Kidney (tissue), 14 donors: Measurements from ENCODE around the gene OR7G1. TPM values are rescaled to one million over a fixed set of nuclear protein-coding genes. Genes with fewer than 3 reads are reported as not detected.

Experiments used
- DNase-seq, 5 donors: peaks; one replicate each; pipeline ENCODE4 v3.0.0-alpha.2; 2013 to 2020
- FAIRE-seq: peaks from 2 replicates; lab custom pipeline; 2012; peaks lifted over from hg19 to GRCh38; lab: Jason Lieb, UNC
- H3K27ac ChIP-seq, 2 donors: one replicate each; pipeline ENCODE4 v1.7.0; 2013; ENCODE audit warnings: low read depth in 2 of 2, low read length in 2 of 2, inconsistent platforms in 1 of 2
- H3K27me3 ChIP-seq: one replicate; pipeline ENCODE4 v1.7.1; 2013; ENCODE audit warnings: low read length, inconsistent platforms; ENCODE audit not compliant: control insufficient read depth, insufficient read depth
- H3K36me3 ChIP-seq, 3 donors: one replicate each; pipeline versions ENCODE4 v1.7.0 to v1.7.1; 2013; ENCODE audit warnings: low read length in 3 of 3, control low read depth in 1 of 3, inconsistent platforms in 1 of 3; ENCODE audit not compliant: insufficient read depth in 3 of 3, control insufficient read depth in 2 of 3
- H3K4me1 ChIP-seq, 3 donors: one replicate each; pipeline versions ENCODE4 v1.7.0 to v1.7.1; 2013; ENCODE audit warnings: low read length in 3 of 3, inconsistent platforms in 1 of 3, low read depth in 1 of 3; ENCODE audit not compliant: control insufficient read depth in 2 of 3, insufficient read depth in 2 of 3
- H3K4me3 ChIP-seq, 3 donors: one replicate each; pipeline versions ENCODE4 v1.7.0 to v1.8.1; 2013; ENCODE audit warnings: low read length in 3 of 3, control low read depth in 1 of 3, inconsistent platforms in 1 of 3
- H3K9ac ChIP-seq, 3 donors: one replicate each; pipeline versions ENCODE4 v1.7.0 to v1.7.1; 2013; ENCODE audit warnings: low read length in 3 of 3, control low read depth in 1 of 3, inconsistent platforms in 1 of 3
- H3K9me3 ChIP-seq, 3 donors: one replicate each; pipeline versions ENCODE4 v1.7.0 to v1.7.1; 2013; ENCODE audit warnings: low read length in 3 of 3, control low read depth in 1 of 3, inconsistent platforms in 1 of 3; ENCODE audit not compliant: control insufficient read depth in 2 of 3, insufficient read depth in 1 of 3
- CTCF ChIP-seq: IDR thresholded peaks from 3 replicates; pipeline ENCODE4 v1.5.1; 2012; ENCODE audit warnings: mild to moderate bottlenecking, moderate library complexity, borderline replicate concordance; ENCODE audit not compliant: insufficient read depth; ENCODE audit errors: extremely low read depth
- intact Hi-C: fragments of 100-400 bp; cut with DNase I; formaldehyde crosslinking; loops from one replicate; pipeline ENCODE4 v1.11.1; 2022
- polyA plus RNA-seq: library from polyadenylated mRNA; stranded (reverse); fragments of 350-450 nt; fragmentation: Illumina TruSeq; extraction: RNeasy Lipid Tissue Mini Kit (QIAGEN cat#74804); gene quantifications from one replicate; pipeline ENCODE4 v1.2.3, GENCODE V29; 2014; ENCODE audit warnings: low read depth, low replicate concordance; ENCODE audit not compliant: insufficient read depth
- total RNA-seq: library from RNA; stranded (reverse); fragmentation: NEBNext Ultra II Directional; extraction: Animal tissue kit (Norgen Biotek cat#: 25700); gene quantifications from one replicate; pipeline ENCODE4 v1.2.1, GENCODE V29; 2021
- donor health status: control.
- donor health status: control.
- donor health status: control.
- donor health status: control.
- donor health status: control.
- donor health status: DM: yes; HTN: yes; CAD: no.
- donor health status: Normal renal cell carcinoma (clear cell type).

OR7G1 gene
- total and polyA plus RNA-seq, 2 donors from 2014 or later, result not detected

- no peak for TF ChIP-seq CTCF
- H3K27me3 ChIP-seq, result no peaks in the 10 kb centered on the region
- no peak overlapping the region for H3K9ac ChIP-seq
- no peak overlapping the region for H3K27ac ChIP-seq
- H3K4me1 ChIP-seq, result no peaks in the 10 kb centered on the region
- FAIRE-seq (no peak), DNase-seq (no peak)
- H3K4me3 ChIP-seq, result no peak overlapping the region
- intact Hi-C loops, result no loop called here
- H3K9me3 ChIP-seq, result no peaks in the 10 kb centered on the region
- no peaks in the 10 kb centered on the region for H3K36me3 ChIP-seq
Observed at GRCh38 chr19:9132422-9132821, 16.9 kb upstream of the OR7G1 start.

GRCh38 chr19:9130965-9131364 is 15.4 kb upstream of the OR7G1 start:
- Histone ChIP-seq H3K36me3 (no peaks in the 10 kb centered on the region), H3K4me1 (no peaks in the 10 kb centered on the region), H3K9me3 (no peaks in the 10 kb centered on the region), H3K9ac (no peak overlapping the region), H3K27ac (no peak overlapping the region), H3K4me3 (no peak overlapping the region), H3K27me3 (no peaks in the 10 kb centered on the region)
- intact Hi-C loops, result no loop called here
- FAIRE-seq (no peak), DNase-seq (no peak)
- no peak for TF ChIP-seq CTCF

GRCh38 chr19:9128171-9128570 is 12.6 kb upstream of the OR7G1 start:
- Histone ChIP-seq H3K4me3 (no peak overlapping the region), H3K27ac (no peak overlapping the region), H3K4me1 (no peaks in the 10 kb centered on the region), H3K27me3 (no peaks in the 10 kb centered on the region), H3K36me3 (no peaks in the 10 kb centered on the region), H3K9ac (no peak overlapping the region), H3K9me3 (no peaks in the 10 kb centered on the region)
- FAIRE-seq, result no peak
- TF ChIP-seq CTCF, result no peak
- DNase-seq, result no peak
- intact Hi-C loops, result no loop called here

GRCh38 chr19:9126900-9127405 is 11.4 kb upstream of the OR7G1 start, which contains the start of gene OR7G3:
Gene OR7G3 (minus strand): TSS chr19:9126950. CDS start chr19:9126950, 0 bp downstream.
- no peak for TF ChIP-seq CTCF
- Histone ChIP-seq H3K4me3 (no peak within 1 kb of the TSS), H3K27ac (no peak within 1 kb of the TSS), H3K9me3 (no peaks in the 10 kb centered on the region), H3K36me3 (no peaks in the 10 kb centered on the region), H3K9ac (no peak within 1 kb of the TSS), H3K4me1 (no peaks in the 10 kb centered on the region), H3K27me3 (no peaks in the 10 kb centered on the region)
- no peak for FAIRE-seq
- no peak for DNase-seq
- intact Hi-C loops, result no loop called here
